OCI-LY1 (cell line): ENCODE data around the gene DAP.

ENCODE experiments used
- CTCF ChIP-seq: fragments of 200-600 bp; sonication (generic), shearing (Covaris generic); IDR thresholded peaks from 2 replicates; pipeline ENCODE4 v1.5.1; 2017; ENCODE audit warnings: mild to moderate bottlenecking, antibody characterized with exemption, low read length, moderate library complexity, mixed read lengths
- EZH2 ChIP-seq: fragments of 200-600 bp; sonication (generic), shearing (Covaris generic); IDR thresholded peaks from 2 replicates; pipeline ENCODE4 v1.8.0; 2017; ENCODE audit warnings: borderline replicate concordance, mixed run types, mild to moderate bottlenecking, antibody characterized with exemption, low read length, moderate library complexity, mixed read lengths

- TF ChIP-seq CTCF (no peak), EZH2 (no peak)
Observed at GRCh38 chr5:10736354-10736753, 24.7 kb downstream of the DAP start.
